HepG2 (cell line): Measurements from ENCODE around the gene IL32. TPM values are rescaled to one million over a fixed set of nuclear protein-coding genes. Genes with fewer than 3 reads are reported as not detected.
A peak's percentile ranks its signal among the peaks of the same experiment; 100 is the strongest.

Experiments
- POLR2G ChIP-seq: fragments of 200-400 bp; formaldehyde crosslinking; IDR thresholded peaks from 2 replicates; pipeline ENCODE4 v1.6.1; 2018; ENCODE audit warnings: mild to moderate bottlenecking, low read depth, low read length, moderate library complexity
- ZNF225 ChIP-seq: sonication (generic); formaldehyde crosslinking; IDR thresholded peaks from 2 replicates; pipeline ENCODE4 v1.4.0; 2020; ENCODE audit warnings: mild to moderate bottlenecking, missing genetic modification reagents
- ZNF775 ChIP-seq: sonication (generic); formaldehyde crosslinking; IDR thresholded peaks from 2 replicates; pipeline ENCODE4 v1.4.0; 2020; ENCODE audit warnings: missing genetic modification reagents, mild to moderate bottlenecking, moderate library complexity, borderline replicate concordance
- polyA plus RNA-seq, 8 experiments: library from polyadenylated mRNA; depleted of rRNA in 3 of 8; stranded (reverse) in 7 of 8; unstranded in 1 of 8; fragments of >200 nt; fragmentation: Illumina TruSeq in 4 of 8; extraction: Trizol in 4 of 8; gene quantifications; 2 replicates each; pipeline versions ENCODE4 v1.2.1 to v1.2.3, GENCODE V29; 2011 to 2016; ENCODE audit warnings: low read depth in 4 of 8, missing spikeins in 1 of 8, mixed read lengths in 1 of 8; ENCODE audit not compliant: insufficient read depth in 1 of 8
- total RNA-seq, 5 experiments: library from RNA; depleted of rRNA; stranded (reverse); fragments of >200 nt; fragmentation: Illumina TruSeq; extraction: Trizol; gene quantifications; 2 replicates each; pipeline ENCODE4 v1.2.3, GENCODE V29; 2016; ENCODE audit warnings: low read depth in 1 of 5
- TF ChIP-seq, protein P1 (sequence below), 2 experiments: fragments of 450-650 bp in 1 of 2; sonication (generic) in 1 of 2; formaldehyde crosslinking in 1 of 2; IDR thresholded peaks; 2 replicates each; pipeline versions ENCODE4 v1.6.1 to v1.8.0; 2016 to 2022; ENCODE audit warnings: antibody characterized with exemption in 1 of 2, mild to moderate bottlenecking in 1 of 2, missing genetic modification reagents in 1 of 2
- TF ChIP-seq, protein P2 (sequence below): sonication (generic); formaldehyde crosslinking; IDR thresholded peaks from 2 replicates; pipeline ENCODE4 v1.8.0; 2022; ENCODE audit warnings: mild to moderate bottlenecking, missing genetic modification reagents, borderline replicate concordance
- TF ChIP-seq, protein P3 (sequence below): sonication (generic); formaldehyde crosslinking; IDR thresholded peaks from 2 replicates; pipeline ENCODE4 v1.5.1; 2020; ENCODE audit warnings: missing genetic modification reagents, mild to moderate bottlenecking, borderline replicate concordance
- TF ChIP-seq, protein P4 (sequence below): sonication (generic); formaldehyde crosslinking; IDR thresholded peaks from 2 replicates; pipeline ENCODE4 v1.4.0; 2020; ENCODE audit warnings: missing genetic modification reagents

The IL32 gene
- total and polyA plus RNA-seq, 2 of the 13 experiments (the other 11 are each of a cell fraction or from before 2014, with no cell fraction given) = 115 to 165 TPM

DNA sequence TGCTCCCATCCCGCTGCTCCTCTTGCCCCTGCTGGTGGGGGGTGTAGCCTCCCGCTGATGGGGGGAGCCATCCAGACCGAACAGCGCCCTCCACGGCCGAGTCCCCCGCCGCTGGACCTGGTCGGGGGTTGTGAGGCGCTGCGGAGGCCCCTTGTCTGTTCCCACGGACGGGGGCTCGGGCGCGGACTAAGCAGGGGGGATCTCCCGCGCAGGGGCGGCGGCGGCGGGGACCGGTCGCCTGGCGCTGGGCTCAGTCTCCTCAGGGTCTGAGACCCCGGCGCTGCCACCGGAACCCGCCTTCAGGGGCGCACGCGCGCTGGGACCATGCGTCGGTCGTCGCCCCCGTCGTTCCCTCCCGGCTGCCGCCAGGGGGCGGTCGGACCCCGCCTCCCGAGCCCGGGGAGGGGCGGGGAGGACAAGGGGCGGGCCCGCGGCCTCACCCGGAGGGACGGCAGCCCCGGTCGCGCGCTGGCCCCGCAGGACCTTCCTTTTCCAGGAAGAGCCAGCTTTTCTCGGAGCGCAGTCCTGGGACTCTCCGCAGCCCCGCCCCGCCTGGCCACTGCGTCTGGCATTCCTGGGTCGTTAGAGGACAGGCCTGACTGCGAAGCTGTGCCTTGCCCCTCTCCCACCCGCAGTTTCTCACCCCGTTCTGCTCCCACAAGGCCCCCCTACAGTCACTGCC, 6.3 kb upstream of the IL32 start (continued):
- TF ChIP-seq, protein P1, sequence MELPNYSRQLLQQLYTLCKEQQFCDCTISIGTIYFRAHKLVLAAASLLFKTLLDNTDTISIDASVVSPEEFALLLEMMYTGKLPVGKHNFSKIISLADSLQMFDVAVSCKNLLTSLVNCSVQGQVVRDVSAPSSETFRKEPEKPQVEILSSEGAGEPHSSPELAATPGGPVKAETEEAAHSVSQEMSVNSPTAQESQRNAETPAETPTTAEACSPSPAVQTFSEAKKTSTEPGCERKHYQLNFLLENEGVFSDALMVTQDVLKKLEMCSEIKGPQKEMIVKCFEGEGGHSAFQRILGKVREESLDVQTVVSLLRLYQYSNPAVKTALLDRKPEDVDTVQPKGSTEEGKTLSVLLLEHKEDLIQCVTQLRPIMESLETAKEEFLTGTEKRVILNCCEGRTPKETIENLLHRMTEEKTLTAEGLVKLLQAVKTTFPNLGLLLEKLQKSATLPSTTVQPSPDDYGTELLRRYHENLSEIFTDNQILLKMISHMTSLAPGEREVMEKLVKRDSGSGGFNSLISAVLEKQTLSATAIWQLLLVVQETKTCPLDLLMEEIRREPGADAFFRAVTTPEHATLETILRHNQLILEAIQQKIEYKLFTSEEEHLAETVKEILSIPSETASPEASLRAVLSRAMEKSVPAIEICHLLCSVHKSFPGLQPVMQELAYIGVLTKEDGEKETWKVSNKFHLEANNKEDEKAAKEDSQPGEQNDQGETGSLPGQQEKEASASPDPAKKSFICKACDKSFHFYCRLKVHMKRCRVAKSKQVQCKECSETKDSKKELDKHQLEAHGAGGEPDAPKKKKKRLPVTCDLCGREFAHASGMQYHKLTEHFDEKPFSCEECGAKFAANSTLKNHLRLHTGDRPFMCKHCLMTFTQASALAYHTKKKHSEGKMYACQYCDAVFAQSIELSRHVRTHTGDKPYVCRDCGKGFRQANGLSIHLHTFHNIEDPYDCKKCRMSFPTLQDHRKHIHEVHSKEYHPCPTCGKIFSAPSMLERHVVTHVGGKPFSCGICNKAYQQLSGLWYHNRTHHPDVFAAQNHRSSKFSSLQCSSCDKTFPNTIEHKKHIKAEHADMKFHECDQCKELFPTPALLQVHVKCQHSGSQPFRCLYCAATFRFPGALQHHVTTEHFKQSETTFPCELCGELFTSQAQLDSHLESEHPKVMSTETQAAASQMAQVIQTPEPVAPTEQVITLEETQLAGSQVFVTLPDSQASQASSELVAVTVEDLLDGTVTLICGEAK (IDR thresholded peaks at IDR 0.05) = no peak
- TF ChIP-seq, protein P1 (CRISPR knock-in tag; IDR thresholded peaks at IDR 0.05) = no peak
- TF ChIP-seq POLR2G (peak; percentile 72), ZNF225 (0 out of 2 replicates have a peak, but pooled peaks have one; percentile 19), ZNF775 (CRISPR knock-in tag) (no peak)
- TF ChIP-seq, protein P2, sequence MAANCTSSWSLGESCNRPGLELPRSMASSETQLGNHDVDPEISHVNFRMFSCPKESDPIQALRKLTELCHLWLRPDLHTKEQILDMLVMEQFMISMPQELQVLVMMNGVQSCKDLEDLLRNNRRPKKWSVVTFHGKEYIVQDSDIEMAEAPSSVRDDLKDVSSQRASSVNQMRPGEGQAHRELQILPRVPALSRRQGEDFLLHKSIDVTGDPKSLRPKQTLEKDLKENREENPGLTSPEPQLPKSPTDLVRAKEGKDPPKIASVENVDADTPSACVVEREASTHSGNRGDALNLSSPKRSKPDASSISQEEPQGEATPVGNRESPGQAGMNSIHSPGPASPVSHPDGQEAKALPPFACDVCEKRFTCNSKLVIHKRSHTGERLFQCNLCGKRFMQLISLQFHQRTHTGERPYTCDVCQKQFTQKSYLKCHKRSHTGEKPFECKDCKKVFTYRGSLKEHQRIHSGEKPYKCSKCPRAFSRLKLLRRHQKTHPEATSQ (CRISPR knock-in tag) = 0 out of 2 replicates have a peak, but pooled peaks have one; percentile 23
- TF ChIP-seq, protein P3, sequence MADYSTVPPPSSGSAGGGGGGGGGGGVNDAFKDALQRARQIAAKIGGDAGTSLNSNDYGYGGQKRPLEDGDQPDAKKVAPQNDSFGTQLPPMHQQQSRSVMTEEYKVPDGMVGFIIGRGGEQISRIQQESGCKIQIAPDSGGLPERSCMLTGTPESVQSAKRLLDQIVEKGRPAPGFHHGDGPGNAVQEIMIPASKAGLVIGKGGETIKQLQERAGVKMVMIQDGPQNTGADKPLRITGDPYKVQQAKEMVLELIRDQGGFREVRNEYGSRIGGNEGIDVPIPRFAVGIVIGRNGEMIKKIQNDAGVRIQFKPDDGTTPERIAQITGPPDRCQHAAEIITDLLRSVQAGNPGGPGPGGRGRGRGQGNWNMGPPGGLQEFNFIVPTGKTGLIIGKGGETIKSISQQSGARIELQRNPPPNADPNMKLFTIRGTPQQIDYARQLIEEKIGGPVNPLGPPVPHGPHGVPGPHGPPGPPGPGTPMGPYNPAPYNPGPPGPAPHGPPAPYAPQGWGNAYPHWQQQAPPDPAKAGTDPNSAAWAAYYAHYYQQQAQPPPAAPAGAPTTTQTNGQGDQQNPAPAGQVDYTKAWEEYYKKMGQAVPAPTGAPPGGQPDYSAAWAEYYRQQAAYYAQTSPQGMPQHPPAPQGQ (CRISPR knock-in tag) = no peak; the same call in 1 of the 2 replicates
- TF ChIP-seq, protein P4, sequence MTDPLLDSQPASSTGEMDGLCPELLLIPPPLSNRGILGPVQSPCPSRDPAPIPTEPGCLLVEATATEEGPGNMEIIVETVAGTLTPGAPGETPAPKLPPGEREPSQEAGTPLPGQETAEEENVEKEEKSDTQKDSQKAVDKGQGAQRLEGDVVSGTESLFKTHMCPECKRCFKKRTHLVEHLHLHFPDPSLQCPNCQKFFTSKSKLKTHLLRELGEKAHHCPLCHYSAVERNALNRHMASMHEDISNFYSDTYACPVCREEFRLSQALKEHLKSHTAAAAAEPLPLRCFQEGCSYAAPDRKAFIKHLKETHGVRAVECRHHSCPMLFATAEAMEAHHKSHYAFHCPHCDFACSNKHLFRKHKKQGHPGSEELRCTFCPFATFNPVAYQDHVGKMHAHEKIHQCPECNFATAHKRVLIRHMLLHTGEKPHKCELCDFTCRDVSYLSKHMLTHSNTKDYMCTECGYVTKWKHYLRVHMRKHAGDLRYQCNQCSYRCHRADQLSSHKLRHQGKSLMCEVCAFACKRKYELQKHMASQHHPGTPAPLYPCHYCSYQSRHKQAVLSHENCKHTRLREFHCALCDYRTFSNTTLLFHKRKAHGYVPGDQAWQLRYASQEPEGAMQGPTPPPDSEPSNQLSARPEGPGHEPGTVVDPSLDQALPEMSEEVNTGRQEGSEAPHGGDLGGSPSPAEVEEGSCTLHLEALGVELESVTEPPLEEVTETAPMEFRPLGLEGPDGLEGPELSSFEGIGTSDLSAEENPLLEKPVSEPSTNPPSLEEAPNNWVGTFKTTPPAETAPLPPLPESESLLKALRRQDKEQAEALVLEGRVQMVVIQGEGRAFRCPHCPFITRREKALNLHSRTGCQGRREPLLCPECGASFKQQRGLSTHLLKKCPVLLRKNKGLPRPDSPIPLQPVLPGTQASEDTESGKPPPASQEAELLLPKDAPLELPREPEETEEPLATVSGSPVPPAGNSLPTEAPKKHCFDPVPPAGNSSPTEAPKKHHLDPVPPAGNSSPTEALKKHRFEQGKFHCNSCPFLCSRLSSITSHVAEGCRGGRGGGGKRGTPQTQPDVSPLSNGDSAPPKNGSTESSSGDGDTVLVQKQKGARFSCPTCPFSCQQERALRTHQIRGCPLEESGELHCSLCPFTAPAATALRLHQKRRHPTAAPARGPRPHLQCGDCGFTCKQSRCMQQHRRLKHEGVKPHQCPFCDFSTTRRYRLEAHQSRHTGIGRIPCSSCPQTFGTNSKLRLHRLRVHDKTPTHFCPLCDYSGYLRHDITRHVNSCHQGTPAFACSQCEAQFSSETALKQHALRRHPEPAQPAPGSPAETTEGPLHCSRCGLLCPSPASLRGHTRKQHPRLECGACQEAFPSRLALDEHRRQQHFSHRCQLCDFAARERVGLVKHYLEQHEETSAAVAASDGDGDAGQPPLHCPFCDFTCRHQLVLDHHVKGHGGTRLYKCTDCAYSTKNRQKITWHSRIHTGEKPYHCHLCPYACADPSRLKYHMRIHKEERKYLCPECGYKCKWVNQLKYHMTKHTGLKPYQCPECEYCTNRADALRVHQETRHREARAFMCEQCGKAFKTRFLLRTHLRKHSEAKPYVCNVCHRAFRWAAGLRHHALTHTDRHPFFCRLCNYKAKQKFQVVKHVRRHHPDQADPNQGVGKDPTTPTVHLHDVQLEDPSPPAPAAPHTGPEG = peak; percentile 36; the same call in 1 of the 2 replicates
